Mesodermal cell (in vitro differentiated cells): ENCODE data around the gene NAIF1.
A peak's percentile ranks its signal among the peaks of the same experiment; 100 is the strongest.

ENCODE experiments used
- H3K27ac ChIP-seq: 2 replicates; pipeline ENCODE4 v1.7.0; 2013; ENCODE audit warnings: mild to moderate bottlenecking, low read depth, low read length, moderate library complexity; ENCODE audit not compliant: severe bottlenecking
- H3K36me3 ChIP-seq: 2 replicates; pipeline ENCODE4 v1.7.1; 2013; ENCODE audit warnings: mild to moderate bottlenecking, low read length, moderate library complexity; ENCODE audit not compliant: control insufficient read depth, insufficient read depth
- H3K4me1 ChIP-seq: one replicate; pipeline ENCODE4 v1.7.1; 2013; ENCODE audit warnings: mild to moderate bottlenecking, low read length; ENCODE audit not compliant: insufficient read depth, control insufficient read depth, poor library complexity, severe bottlenecking
- H3K4me3 ChIP-seq: 2 replicates; pipeline ENCODE4 v1.7.0; 2013; ENCODE audit warnings: low read length, control low read depth, mild to moderate bottlenecking; ENCODE audit not compliant: insufficient read depth, poor library complexity, severe bottlenecking; ENCODE audit errors: extremely low read depth
- H3K9me3 ChIP-seq: 2 replicates; pipeline ENCODE4 v1.7.1; 2013; ENCODE audit warnings: mild to moderate bottlenecking, low read length, moderate library complexity; ENCODE audit not compliant: control insufficient read depth
- WGBS, 2 experiments: methylation state at CpG; one replicate each; pipeline ENCODE4 v1.1.5; 2013; ENCODE audit warnings: missing lambda C conversion rate in 2 of 2; ENCODE audit not compliant: insufficient coverage in 2 of 2; 5-methylcytosine and 5-hydroxymethylcytosine counted together

Gene NAIF1

GRCh38 chr9:128056887-128057723, 10.0 kb downstream of the NAIF1 start:
- Histone ChIP-seq H3K4me1 (peaks cover 7% of the 10 kb centered on the region), H3K27ac (no peak overlapping the region), H3K9me3 (no peaks in the 10 kb centered on the region), H3K4me3 (no peak overlapping the region), H3K36me3 (no peaks in the 10 kb centered on the region)
- 90 to 92% methylated on average over 12 to 13 of the region's 14 CpGs for WGBS, 2 experiments

DNA sequence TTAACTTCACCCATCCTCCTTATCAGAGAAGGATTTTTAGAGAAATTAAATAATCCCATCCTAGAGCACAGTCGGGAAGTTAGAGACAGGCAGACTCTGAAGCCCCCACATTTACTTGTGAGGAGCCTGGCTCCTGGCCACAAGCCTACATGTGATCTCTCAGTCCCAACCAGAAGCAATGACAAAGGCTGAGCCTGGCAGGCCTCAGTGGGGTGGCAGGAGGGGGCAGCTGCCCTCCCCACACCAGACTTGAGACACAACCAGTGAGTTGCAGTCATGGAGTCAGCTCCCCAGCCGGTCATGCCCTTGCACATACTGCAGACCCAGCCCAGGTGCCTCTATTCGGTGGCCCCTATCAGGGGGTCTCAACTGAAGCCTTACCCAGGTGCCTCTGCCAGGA, 11.0 kb downstream of the NAIF1 start:
- Histone ChIP-seq H3K4me1 (peaks cover 7% of the 10 kb centered on the region), H3K9me3 (no peaks in the 10 kb centered on the region), H3K36me3 (no peaks in the 10 kb centered on the region), H3K27ac (no peak overlapping the region), H3K4me3 (no peak overlapping the region)
- 71 to 80% methylated on average over 1 of the region's 3 CpGs for WGBS, 2 experiments

- WGBS, 2 experiments = 45 to 56% methylated on average over 6 to 7 of the region's 7 CpGs
- H3K4me1 ChIP-seq = peaks cover 11% of the 10 kb centered on the region
- no peak overlapping the region for H3K4me3 ChIP-seq
- H3K27ac ChIP-seq = no peak overlapping the region
- no peaks in the 10 kb centered on the region for H3K36me3 ChIP-seq
- no peaks in the 10 kb centered on the region for H3K9me3 ChIP-seq
Measured at GRCh38 chr9:128055344-128056040, 11.6 kb downstream of the NAIF1 start.

DNA sequence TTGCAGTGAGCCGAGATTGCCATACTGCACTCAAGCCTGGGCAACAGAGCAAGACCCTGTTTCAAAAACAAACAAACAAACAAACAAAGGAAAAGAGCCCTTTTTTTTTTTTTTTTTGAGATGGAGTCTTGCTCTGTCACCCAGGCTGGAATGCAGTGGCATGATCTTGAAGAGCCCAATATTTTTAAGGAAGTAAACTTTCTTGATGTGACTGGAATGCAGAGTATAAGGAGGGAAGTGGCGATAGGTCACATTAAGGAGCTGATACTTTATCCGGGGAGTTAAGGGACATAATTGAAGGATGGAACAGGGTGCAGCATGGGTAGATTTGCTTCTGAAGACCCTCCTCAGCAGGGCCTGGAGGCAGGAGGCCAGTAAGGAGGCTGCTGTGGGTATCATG, 13.0 kb downstream of the NAIF1 start:
- Histone ChIP-seq H3K4me3 (no peak overlapping the region), H3K27ac (no peak overlapping the region), H3K4me1 (peaks cover 22% of the 10 kb centered on the region), H3K36me3 (no peaks in the 10 kb centered on the region), H3K9me3 (no peaks in the 10 kb centered on the region)
- WGBS, 2 experiments = 94 to 100% methylated on average over 2 of the region's 3 CpGs

GRCh38 chr9:128053560-128053959, 13.6 kb downstream of the NAIF1 start:
- 92 to 96% methylated on average over 8 to 10 of the region's 11 CpGs for WGBS, 2 experiments
- Histone ChIP-seq H3K4me1 (peaks cover 22% of the 10 kb centered on the region), H3K27ac (no peak overlapping the region), H3K36me3 (no peaks in the 10 kb centered on the region), H3K4me3 (no peak overlapping the region), H3K9me3 (no peaks in the 10 kb centered on the region)

- Histone ChIP-seq H3K27ac (no peak overlapping the region), H3K4me1 (peaks cover 22% of the 10 kb centered on the region), H3K36me3 (no peaks in the 10 kb centered on the region), H3K9me3 (no peaks in the 10 kb centered on the region), H3K4me3 (no peak overlapping the region)
- 94 to 96% methylated on average over 14 to 15 of the region's 15 CpGs for WGBS, 2 experiments
Measured at GRCh38 chr9:128051932-128052709, 15.0 kb downstream of the NAIF1 start.

GRCh38 chr9:128049843-128050242, 17.3 kb downstream of the NAIF1 start:
- 89 to 90% methylated on average over 1 to 2 of the region's 3 CpGs for WGBS, 2 experiments
- peaks cover 15% of the 10 kb centered on the region for H3K4me1 ChIP-seq
- no peak overlapping the region for H3K4me3 ChIP-seq
- H3K27ac ChIP-seq = peak overlapping the region; percentile 23
- H3K36me3 ChIP-seq = no peaks in the 10 kb centered on the region
- H3K9me3 ChIP-seq = no peaks in the 10 kb centered on the region

- Histone ChIP-seq H3K9me3 (no peaks in the 10 kb centered on the region), H3K27ac (no peak overlapping the region), H3K4me1 (peaks cover 15% of the 10 kb centered on the region), H3K36me3 (no peaks in the 10 kb centered on the region), H3K4me3 (no peak overlapping the region)
Measured at GRCh38 chr9:128048663-128049062, 18.5 kb downstream of the NAIF1 start.

GRCh38 chr9:128047231-128047630, 19.9 kb downstream of the NAIF1 start:
- WGBS, 2 experiments = 93% methylated on average over 4 of the region's 6 CpGs; no CpG with 5 or more reads in 1 of the 2 experiments
- peaks cover 15% of the 10 kb centered on the region for H3K4me1 ChIP-seq
- no peaks in the 10 kb centered on the region for H3K36me3 ChIP-seq
- H3K4me3 ChIP-seq = no peak overlapping the region
- no peaks in the 10 kb centered on the region for H3K9me3 ChIP-seq
- H3K27ac ChIP-seq = no peak overlapping the region

DNA sequence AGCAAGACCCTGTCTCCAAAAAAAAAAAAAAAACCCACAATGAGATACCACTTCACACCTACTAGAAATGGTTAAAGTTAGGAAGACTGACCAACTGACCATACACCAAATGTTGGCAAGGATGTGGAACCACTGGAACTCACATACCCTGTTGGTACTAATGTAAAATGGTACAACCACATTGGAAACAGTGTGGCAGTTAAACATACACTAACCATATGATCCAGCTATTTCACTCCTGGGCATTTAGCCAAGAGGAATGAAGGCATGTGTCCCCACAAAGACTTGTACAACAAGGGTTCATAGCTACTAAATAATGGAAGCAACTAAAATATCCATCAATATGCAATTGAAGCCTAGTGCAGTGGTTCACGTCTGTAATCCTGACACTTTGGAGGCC, 21.3 kb downstream of the NAIF1 start:
- H3K27ac ChIP-seq = no peak overlapping the region
- no peaks in the 10 kb centered on the region for H3K36me3 ChIP-seq
- WGBS, 2 experiments = 100% methylated on average over 1 of the region's 1 CpG

More for the DNA sequence above, 21.3 kb downstream of the NAIF1 start:
- Histone ChIP-seq H3K4me1 (peaks cover 15% of the 10 kb centered on the region), H3K4me3 (no peak overlapping the region), H3K9me3 (no peaks in the 10 kb centered on the region)
